RCC 7860 (cell line): ENCODE measurements around the gene GPR137.

Experiments
- DNase-seq: peaks from one replicate; pipeline ENCODE4 v3.0.0-alpha.2; 2015; ENCODE audit warnings: low spot score
- FAIRE-seq: peaks from 2 replicates; lab custom pipeline; 2012; peaks lifted over from hg19 to GRCh38; lab: Jason Lieb, UNC

GPR137 gene

DNA sequence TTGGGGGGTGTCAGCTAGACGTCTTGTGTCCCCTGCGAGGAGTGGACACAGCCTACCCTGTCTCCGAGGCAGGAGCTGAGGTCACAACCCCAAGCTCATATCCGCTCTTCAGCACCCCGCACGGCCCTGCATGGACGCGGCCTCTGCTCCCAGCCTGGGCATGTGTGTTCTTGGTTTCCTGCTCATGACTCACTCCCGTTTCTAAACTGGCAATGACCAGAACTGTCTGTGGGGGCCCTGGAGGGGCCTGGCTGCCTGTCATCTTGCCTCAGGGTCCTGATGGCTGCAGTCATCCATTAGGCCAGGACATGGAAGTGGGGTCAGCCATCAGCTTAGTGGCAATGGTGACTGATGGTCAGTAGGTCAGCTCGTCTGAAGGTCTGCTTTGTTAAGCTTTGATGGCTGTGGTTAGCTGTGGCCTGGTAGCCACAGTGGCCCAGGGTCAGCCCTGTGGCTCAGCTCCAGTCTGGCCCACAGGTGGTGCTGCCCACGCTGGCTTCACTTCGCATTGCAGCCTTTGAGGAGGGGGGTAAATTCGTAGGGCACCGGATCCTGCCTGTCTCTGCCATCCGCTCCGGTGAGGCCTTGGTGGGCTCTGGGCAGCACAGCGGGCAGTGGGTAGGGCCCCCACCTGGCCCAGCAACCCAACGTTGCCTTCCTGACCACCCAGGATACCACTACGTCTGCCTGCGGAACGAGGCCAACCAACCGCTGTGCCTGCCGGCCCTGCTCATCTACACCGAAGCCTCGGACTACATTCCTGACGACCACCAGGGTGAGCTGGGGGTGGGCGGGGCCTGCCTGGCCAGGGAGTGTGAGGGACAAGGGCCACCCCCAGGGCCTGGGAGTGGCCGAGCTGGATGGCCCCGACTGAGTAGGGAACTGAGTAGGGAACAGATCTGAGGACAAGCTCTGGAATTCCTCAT lies 22.4 kb upstream of the GPR137 start:
- DNase-seq, result peak; percentile 35
- FAIRE-seq, result no peak

GRCh38 chr11:64263947-64264317 lies 21.7 kb upstream of the GPR137 start:
- DNase-seq (no peak), FAIRE-seq (no peak)

DNA sequence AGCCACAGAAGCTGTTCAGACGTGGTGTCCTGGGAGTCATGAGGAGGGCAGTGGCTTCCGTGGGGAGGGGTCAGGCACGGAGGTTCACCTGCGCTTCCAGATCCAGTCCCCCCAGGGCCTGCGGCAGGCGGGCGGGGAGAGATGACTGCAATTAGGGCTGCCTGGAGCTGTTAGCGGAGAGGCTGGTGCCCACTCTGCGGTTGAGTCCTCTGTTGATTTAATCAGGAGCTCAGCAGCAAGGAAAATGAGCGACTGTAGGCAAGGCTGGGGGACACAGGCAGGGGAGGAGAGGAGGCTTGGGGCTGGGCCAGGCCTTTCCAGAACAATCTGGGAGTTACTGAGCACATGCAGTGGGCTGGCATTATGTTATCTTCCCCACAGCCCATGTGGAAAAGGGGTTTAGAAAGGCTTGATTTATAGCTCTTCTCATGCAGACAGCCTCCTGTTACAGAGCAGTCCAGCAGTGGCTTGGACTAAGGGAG lies 21.2 kb upstream of the GPR137 start:
- FAIRE-seq (no peak), DNase-seq (no peak)

- FAIRE-seq, result no peak
Observed at GRCh38 chr11:64265176-64266160, 20.2 kb upstream of the GPR137 start.

DNA sequence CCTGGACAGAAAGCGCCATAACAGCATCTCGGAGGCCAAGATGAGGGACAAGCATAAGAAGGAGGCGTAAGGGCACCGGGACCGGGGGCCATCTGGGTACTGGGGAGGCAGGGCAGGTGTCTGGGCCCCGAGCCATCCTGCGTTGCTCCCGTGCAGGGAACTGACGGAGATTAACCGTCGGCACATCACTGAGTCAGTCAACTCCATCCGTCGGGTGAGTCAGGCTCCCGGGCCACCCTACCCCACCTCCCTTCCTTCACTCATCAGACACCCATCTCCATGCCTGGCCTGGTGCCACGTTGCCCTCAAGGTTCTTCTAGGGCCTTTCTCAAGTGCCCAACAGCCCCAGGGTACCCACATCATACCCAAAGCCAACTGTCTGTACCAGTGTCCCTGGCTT lies 19.3 kb upstream of the GPR137 start:
- FAIRE-seq (no peak), DNase-seq (no peak)

More at GRCh38 chr11:64265176-64266160, 20.2 kb upstream of the GPR137 start:
- no peak for DNase-seq

GRCh38 chr11:64267207-64267945 lies 18.3 kb upstream of the GPR137 start:
- FAIRE-seq (no peak), DNase-seq (no peak)

- FAIRE-seq (no peak), DNase-seq (no peak)
Observed at GRCh38 chr11:64268025-64268892, 17.4 kb upstream of the GPR137 start.

DNA sequence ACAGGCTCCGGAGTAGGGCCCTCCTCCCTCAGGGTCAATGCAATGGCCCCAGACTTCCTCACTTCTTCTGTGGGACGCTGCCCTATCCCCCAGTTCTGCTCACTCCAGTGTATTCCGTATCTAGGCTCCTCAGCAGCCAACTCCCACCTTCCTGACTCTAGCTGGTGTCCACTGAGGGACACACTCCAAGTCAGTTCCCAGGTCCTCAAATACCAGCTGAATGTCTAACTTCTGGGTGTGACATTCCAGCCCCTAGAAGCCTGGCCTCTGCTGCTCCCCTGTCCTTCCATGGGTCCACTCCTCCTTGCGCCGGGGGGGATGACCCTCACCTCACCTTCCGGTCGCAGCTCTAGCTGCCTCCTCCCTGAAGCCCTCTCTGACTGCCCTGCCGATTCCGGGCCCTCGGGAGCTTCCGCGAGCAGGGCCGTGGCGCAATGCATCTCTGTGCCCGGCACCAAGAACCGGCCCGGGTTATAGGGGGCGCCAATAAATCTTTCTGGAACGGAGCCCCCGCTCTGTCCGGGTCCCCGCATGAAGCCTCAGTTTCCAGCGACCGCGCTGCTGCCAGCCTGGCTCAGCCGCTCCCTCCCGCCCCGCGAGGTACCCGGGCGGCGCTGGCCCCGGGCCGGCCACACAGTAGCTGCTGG lies 16.6 kb upstream of the GPR137 start:
- DNase-seq, result peak; percentile 56
- FAIRE-seq, result no peak

- FAIRE-seq, result peak; percentile 77
- DNase-seq, result peak; percentile 98
Observed at GRCh38 chr11:64269540-64270220, 16.0 kb upstream of the GPR137 start.

- DNase-seq (no peak), FAIRE-seq (no peak)
Observed at GRCh38 chr11:64275031-64275800, 10.4 kb upstream of the GPR137 start.

GRCh38 chr11:64275841-64276240 lies 9.8 kb upstream of the GPR137 start:
- FAIRE-seq (no peak), DNase-seq (no peak)

- FAIRE-seq (no peak), DNase-seq (no peak)
Observed at GRCh38 chr11:64276653-64277431, 8.8 kb upstream of the GPR137 start.

DNA sequence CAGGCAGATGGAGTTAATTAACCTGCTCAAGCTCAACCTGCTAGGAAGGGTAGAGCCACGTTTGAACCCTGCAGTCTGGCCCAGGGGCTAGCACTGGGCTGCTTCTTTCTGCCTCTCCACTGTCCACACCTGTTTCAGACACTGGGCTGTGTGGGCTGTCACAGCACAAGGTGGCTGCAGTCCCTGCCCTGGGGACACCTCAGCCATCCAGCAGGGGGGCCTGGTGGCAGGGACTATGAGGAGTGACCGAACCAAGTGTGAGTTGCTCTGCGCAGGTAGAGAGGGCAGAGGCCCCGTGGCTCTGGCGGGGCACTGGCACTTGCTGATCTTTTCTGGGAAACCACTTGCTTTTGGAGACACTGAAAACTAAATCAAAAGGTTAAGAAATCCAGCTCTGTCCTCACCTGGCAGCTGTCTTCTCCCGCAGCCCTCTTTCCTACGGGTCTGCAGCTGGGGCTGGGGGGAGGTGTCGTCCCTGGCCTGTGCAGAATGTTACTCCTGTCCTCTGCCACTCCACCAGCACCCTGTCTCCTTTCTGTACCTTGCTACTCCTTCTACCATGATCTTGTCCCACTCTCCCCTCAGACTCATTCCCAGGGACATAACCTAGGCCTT lies 7.0 kb upstream of the GPR137 start:
- DNase-seq (no peak), FAIRE-seq (no peak)

DNA sequence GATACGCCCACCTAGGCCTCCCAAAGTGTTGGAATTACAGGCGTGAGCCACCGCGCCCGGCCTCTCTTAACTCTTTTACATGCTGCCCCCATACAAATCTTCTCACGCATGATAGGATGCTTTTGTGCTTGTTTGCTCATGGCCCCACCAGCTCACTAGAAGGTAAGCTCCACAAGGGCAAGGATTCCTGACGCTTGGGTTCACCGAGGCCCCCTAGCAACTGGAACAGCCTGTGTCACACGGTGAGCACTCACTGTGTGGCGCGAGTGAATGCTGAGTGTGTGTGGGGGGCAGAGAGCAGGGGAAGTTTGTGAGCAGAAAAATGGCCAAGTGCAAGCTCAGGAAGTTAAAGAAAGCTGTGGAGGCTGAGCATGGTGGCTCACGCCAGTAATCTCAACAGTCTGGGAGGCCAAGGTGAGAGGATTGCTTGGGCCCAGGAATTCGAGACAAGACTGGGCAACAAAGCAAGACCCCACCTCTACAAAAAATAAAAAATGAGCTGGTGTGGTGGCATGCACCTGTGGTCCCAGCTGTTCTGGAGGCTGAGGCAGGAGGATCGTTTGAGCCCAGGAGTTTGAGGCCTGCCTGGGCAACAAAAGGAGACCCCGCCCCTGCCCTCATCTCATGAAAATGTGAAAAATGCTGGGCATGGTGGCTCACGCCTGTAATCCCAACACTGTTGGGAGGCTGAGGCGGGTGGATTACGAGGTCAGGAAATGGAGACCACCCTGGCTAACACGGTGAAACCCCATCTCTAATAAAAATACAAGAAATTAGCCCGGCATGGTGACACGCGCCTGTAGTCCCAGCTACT lies 3.5 kb upstream of the GPR137 start:
- FAIRE-seq (no peak), DNase-seq (no peak)

DNA sequence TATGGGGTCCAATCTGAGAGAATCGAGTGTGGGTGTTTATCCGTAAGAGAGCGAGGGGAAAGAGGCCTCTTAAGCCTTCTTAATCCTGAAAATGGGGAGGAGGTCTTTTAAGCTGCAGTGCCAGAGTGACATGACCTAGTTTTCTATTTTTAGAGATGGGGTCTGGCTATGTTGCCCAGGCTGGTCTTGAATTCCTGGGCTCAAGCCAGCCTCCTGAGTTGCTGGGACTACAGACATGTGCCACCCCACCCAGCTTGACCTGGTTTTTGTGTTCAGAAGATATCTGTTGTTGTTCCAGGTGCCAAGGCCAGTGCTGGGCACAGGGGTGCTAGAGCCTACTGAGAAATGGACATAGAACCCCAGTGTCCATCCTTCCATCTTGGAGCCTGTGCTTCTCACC lies 2.6 kb upstream of the GPR137 start:
- DNase-seq (no peak), FAIRE-seq (no peak)
